GM21360 (cell line): ENCODE measurements around the gene GSTM4.
A peak's percentile ranks its signal among the peaks of the same experiment; 100 is the strongest.
"Not testable (repeated sequence)": the region's sequence is repeated elsewhere in the genome, so short reads cannot be mapped to it uniquely, and the experiment has no call there.

Experiments used
- ATAC-seq: cut with Tn5 transposase; IDR thresholded peaks from one replicate; pipeline ENCODE4 v1.9.1; 2021; ENCODE audit warnings: mild to moderate bottlenecking, moderate library complexity; ENCODE audit not compliant: unreplicated experiment

GSTM4 gene

DNA sequence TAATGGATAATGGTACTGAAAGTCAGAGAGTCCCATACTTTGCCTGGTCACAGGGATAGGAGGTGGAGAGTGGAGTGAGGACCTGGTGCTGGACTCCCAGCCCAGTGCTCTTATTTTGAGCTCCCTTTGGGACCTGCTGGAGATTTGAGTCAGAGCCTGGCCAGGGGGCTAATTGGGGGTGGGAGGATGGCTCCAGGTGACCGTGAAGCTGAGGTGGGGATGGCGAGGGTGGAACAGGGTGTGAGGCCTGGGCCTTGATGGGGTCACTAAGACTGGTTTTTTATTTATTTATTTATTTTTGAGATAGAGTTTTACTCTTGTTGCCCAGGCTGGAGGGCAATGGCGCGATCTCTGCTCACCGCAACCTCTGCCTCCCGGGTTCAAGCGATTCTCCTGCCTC lies 18.5 kb upstream of the GSTM4 start:
- no peak for ATAC-seq

DNA sequence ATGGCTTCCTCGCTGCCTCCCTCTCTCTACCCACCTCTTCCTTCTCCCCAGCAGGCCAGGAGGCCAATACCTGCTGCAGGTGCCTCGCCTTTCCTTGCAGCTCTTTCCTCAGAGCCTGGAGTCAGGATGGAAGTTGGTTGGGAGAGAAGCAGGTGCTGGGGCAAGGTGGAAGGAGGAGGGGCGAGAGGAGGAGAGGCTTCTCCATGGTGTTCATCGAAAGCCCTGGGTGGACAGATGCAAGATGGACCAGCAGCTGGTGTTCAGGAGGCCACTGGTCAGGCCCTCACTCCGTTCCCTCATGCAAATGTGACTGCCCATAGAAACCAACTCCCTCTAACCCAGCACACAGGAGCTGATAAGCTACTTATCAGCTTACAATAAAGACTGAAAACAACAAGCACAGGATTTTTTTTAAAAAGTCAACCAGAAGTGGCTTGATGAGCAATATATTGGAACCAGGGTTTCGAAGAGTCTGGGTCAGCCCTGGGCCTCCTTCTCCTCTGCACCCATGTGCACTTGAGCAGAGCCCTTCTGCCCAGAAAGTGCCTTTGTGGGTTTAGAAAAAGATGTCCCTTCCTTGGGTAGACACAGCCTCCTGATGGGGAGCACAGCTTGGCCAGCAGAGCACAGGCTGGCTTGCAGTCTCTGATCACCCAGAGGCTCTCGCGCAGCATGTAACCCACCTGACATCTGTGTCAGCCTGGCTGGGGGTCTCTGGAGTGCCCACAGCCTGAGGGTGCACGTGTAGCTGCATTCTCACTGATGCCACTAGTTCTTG lies 16.6 kb upstream of the GSTM4 start:
- ATAC-seq, result no peak

DNA sequence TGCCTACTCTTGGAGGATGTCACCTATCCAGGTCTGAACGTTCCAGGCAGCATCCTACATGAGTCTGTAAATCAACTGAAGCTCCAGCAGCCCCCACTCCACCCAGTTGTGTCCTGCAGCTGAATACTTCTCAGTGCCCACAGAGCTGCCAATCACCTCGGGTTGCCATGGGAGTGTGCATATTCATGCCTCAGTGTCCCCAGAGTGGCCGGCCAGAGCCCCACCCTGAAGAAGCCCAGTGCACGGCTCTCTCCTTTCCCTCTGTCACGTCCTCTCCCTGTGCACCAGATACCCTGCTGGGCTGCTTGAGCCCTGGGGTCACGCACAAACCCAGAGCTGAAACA lies 16.1 kb upstream of the GSTM4 start:
- ATAC-seq, result no peak

DNA sequence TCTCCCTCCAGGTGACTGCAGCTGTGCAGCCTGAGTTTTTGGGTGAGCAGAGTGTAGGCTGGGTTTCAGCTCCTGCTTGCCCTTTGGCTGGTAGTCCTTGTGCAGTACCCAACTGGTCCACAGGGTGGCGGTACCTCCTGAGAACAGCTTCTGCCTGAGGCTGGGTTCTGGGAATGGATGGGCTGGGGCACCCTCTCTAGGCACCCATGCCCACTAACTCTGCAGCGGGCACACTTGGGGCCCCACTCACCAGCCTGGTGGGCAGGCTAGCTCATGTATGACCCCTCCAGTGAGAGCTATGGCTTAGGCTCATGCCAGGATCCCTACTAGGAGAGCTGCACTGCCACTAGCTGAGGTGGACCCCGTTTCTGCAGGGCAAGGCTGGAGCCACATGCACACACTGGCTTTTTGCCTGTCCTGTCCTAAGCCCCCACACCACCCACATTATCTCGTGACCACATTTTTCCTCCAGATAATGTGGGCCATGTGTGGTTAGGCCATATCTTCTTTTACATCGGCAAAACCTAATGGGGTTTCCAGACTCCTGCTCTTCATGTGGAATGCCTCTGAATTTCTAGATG lies 15.5 kb upstream of the GSTM4 start:
- ATAC-seq, result peak; percentile 69

DNA sequence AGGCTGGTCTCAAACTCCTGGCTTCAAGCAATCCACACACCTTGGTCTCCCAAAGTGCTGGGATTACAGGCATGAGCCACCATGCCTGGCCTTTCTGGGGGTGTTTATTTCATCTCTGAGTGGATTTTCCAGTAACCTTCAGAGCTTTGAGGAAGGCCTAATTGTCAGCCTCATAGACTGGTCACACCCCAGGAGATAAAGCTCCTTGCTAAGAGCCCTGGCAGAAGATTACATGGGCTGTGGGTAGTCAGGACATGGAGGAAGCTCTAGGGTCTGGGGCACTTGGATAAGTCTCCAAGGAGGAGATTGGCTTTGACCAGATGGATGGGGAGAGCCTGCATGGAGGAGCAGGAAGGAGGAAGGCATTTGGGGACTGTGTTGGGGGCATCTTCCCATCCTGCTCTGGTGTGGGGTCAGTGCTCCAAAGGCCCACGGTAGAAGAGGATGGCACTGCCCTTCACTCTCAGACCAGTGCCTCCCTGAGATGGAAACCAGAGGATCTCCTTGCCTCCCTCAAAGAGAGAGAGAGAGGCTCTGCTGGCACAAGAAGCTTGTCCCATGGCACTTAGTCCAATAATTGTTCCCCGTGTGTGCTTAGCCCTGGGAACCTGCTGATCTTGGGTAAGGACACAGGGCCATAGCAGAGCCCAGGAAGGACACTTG lies 14.7 kb upstream of the GSTM4 start:
- ATAC-seq, result no peak

DNA sequence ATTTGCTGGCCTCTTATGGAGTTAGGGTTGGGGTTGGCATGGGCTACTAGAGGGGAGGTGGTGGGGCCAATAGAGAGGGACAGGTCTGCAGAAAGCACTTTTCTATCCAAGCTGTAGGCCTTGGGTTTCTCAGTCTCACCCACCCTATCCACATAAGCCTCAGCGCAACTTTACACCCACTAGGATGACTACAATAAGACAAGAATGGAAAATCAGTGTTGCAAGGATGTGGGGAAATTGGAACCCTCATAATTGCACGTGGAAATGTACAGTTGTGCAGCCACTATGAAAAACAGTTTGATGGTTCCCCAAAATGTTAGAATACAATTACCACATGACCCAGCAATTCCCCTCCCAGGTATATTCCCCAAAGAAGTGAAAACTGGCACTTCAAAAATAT lies 14.0 kb upstream of the GSTM4 start:
- ATAC-seq, result no peak

DNA sequence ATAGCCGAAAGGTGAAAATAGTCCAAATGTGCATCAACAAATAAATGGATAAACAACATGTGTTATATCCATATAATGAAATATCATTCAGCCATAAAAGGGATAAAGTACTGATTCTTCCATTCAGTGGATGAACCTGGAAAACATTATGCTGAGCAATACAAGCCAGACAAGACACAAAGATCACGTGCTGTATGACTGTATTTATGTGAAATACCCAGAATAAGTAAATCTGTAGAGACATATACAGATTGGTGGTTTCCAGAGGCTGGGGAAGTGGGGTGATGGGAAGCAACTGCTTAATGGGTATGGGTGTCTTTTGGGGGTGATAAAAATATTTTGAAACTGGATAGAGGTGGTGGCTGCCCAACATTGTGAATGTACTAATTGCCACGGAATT lies 13.3 kb upstream of the GSTM4 start:
- ATAC-seq, result no peak

DNA sequence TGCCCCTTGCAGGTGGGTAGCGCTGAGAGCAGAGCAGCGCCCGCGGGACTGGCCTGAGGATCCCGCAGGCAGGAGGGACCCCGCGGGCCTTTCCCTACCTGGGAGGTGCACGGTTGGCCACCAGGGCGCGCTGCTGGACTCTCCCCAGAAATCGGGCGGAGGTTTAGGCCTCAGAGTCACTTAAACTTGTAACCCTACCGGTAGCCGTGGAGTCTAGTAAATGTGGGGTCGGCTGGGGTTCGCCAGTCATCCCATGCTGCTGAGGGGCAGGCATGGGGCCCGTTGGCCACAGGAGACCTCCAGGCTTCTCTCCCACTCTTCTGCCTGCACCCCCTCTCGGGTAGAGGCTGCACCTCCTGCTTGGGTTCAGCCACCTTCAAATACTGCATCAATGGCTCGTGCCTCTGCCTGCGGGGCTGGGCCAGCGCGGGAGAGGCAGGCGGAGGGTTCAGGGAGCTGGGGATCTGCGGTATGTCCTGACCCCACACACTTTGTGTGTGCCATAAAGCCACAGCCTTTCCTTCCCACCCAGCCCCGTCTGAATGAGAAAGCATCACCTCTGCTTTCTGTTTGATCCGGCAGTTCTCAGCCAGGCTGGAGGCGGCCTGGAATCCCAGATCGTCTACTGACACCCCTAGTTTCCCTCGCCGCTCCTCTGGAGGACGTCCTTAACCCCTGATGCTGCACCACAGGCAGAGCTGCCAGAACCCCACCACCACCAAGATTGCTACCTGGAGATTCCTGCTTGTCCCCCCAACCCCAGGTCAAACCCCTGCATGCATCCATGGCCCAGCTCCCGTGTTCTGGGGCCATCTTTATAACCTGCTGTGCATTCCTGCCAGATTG lies 12.3 kb upstream of the GSTM4 start:
- peak; percentile 75 for ATAC-seq

DNA sequence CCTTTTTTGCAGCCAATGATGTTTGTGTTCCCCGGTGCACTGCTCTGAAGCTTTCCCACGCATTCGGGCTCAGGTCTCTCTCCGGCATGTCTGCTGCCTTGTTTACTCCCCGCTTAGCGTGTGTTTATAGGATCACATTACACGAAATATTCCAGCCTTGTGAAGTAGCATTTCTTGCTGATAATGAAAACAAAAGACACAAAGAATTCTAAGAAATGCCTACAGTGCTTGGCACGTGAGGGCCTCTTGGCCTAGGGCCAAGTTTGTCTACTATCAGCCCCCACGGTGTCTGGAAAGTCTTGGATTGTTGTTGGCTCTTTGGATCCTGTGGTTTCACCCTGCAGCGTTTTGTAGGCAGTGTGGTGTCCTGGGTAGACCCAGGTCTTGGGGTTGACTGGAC lies 11.2 kb upstream of the GSTM4 start:
- no peak for ATAC-seq

DNA sequence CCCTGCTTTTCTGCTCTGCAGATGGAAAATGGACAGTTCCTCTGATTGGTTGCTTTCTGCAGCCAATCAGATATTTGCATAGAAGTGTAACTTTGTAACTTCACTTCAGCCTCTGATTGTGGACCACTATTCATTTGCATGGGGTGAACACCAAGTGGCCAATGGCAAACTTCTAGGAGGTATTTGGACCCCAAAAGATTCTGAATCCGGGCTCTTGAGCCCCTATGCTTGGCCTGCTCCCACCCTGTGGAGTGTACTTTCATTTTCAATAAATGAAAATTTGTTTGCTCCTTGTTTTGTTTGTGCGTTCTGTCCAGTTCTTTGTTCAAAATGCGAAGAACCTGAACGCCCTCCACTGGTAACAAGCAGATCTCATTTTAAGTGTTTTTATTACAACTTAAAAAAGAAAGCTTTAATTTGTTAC lies 6.4 kb upstream of the GSTM4 start:
- no peak for ATAC-seq

DNA sequence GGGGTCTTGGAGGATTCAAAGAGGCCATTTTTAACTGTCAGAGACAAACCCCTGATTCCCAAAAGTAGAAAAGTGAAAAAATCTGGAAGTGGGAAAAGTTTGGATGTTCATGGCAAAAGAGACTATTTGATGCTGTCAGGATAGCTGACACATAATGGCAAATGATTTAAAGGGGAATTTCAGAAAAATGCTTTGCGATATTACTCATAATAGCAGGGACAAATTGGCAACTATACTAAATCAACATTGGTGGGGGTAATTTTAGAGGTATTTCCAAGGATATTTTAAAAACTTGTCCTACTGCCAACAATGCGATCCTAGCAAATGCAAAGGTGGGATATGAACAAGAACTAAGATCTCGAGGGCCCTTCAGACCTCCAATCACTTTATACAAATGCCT lies 5.3 kb upstream of the GSTM4 start:
- ATAC-seq, result no peak

DNA sequence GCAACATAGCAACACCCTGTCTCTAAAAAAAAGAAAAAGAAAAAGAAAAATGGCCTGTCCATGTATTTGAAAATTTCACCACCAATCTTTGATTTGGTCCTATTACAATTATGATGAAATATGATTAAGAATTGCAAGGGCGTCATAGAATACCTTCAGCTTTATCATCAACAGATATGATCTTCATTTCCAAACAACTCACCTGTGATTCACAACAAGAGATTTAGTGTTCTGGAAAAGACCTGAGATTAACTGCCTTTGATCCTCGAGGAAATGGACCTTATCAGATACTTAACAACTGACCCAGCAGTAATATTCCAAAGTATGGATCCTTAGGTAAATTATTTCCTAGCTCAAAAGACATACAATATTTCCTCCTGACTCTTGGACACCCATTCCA lies 3.5 kb upstream of the GSTM4 start:
- ATAC-seq, result no peak

DNA sequence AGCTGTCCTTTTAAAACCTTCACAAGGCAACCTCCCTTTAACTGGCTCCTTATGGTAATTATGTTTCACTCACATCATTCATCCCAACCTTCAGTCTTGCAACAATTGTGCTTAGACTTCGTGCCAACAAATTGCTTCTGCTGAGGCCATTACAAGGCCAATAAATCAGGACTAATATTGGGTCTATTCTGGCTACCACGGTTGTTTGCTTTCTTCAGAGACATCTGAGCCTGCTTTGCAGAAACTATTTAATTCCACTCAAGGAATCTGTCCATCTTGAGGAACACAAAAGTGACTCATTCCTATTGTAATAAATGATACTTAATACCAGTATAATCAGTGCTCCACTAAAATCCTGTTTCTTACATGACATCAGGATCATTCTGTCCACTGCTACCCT lies 2.6 kb upstream of the GSTM4 start:
- no peak for ATAC-seq

DNA sequence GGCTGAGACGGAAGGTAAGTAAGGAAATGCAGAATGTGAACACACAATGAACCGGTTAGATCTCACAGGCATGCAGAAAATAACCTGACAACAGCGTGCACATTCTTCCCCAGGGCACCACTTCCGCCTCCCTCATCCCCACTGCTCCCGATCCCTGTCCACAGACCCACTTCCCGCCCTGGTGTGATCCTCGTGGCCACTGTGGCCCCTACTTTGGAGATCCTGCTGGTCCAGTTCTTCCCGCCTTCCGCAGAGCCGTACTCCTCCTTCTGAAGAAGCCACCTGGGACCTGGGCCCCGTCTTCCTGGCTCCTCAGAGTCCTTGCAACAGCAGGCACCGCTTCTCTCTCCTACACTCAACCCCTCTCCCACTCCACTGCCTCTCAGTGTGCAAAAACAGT lies 1.4 kb upstream of the GSTM4 start:
- no peak for ATAC-seq

DNA sequence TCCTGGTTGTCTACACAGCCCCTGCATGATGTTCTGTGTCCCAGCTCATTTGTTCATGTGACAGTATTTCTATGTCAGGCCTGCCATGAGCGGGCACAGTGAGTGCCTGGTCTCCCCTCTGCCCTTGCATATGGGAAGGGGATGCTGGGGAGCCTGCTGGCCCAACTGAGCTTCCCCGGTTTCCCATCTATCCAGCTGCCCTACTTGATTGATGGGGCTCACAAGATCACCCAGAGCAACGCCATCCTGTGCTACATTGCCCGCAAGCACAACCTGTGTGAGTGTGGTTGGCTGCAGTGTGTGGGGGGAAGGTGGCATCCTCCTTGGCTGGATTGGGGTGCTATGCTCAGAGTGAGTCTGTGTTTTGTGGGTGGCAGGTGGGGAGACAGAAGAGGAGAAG lies 1.5 kb downstream of the GSTM4 start:
- ATAC-seq, result no peak

DNA sequence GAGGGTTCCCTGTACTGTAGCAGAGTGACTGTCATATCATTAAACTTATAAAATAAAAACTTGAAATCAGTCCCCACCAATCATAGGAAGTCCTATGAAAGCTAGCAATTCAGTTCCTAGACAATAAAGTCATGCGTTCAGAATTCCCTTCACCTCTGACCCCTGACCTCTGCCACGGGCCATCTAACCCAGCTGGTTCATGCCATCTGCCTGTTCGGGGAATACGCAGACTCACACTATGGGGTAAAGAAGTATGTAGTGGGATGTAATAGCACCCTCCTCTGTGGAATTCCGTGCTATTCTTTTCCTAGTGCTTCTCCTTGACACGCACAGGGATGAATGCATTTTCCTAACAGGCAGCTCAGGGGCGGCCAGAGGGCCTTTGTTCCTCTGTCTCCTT lies 2.1 kb downstream of the GSTM4 start:
- no peak for ATAC-seq

DNA sequence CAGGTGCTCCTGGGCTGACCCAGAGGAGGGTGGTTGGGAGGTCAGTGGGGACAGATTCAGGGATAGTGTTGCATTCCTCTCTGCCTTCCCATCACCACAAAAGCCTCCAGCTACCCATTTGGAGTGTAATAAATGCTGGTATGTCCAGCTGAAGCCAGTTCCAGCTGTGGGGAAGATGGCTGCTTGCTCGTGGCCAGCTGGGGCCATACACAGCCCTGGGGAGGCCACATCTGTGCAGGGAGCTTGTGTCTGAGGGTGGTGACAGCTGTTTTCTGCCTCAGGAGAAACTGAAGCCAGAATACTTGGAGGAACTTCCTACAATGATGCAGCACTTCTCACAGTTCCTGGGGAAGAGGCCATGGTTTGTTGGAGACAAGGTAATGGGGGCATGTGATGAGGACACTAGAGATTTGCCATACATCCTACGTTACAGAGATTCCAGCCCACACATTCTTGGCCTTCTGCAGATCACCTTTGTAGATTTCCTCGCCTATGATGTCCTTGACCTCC lies 2.7 kb downstream of the GSTM4 start:
- no peak for ATAC-seq

DNA sequence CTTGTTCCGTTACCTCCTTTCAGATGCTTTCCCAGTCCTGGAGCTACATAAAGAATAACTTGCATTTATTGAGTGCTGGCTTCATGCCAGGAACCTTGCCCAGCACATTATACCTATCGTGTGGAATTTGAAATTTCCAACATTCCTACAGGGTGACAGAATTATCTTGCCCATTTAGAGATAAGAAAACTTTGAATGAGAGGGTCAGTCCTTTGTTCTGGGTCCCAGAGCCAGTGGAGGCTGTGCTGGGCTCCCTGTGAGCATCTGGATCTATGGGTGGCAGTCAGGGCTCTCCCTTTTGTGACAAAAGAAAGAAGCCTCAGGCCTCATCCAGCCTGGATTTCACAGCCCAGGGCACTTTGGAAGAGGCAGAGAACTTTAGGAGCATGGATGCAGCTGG lies 3.2 kb downstream of the GSTM4 start:
- ATAC-seq, result no peak

DNA sequence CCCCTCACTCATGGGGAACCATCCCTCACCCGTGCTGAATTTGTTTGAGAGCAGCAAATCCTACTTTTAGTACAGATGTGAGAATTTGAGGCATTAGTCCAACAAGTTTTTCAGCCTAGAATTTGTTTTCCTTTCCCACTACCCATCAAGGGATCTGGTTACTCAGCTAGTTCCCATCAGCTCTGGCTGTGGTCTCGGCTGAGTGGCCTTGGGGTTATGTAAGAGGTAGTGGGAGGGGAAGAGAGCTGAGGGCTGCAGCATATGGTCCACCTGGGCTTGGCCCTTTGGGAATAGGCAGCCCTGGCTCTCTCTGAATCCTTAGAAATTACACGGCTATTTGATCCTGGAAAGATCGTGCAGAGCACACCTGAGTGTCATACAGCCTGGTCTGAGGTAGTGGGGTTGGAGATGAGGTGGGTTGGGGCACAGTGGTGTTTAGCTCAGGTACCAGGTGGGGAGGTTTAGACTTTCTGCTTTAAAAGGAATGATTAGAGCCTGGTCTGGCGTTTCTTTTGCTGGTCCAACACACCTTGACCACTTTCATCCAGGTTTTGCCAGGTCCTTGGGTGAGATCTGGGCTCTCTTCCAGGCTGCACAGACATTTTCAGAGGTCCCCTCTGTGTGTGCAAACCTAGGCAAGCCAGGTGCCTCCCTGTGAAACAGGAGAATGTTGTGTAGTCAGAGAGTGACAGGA lies 4.2 kb downstream of the GSTM4 start:
- no peak for ATAC-seq

DNA sequence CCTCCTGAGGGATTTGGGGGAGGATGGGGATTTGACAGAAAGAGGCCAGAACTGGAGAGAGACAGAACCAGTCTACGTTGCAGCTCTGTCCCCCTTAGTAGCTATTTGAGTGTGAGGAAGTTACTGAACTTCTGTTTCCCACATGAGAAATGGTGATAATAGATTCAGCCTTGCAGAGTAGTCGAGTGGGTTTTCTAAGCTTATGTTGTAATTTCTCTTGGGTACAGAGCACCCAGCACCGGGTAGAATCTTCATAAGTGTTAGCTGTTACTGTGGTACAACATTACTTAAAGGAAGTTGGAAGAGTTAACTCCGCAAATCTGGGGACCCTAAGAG lies 4.8 kb downstream of the GSTM4 start:
- not testable (repeated sequence) for ATAC-seq

DNA sequence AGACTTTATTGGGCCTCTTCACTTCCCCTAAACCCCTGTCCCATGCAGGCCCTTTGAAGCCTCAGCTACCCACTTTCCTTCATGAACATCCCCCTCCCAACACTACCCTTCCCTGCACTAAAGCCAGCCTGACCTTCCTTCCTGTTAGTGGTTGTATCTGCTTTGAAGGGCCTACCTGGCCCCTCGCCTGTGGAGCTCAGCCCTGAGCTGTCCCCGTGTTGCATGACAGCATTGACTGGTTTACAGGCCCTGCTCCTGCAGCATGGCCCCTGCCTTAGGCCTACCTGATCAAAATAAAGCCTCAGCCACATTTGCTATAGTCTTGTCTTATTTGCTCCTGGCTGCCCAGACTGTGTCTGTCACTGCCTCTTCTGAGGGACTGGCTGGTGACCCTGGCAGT lies 5.5 kb downstream of the GSTM4 start:
- no peak for ATAC-seq
